Adrenal gland (tissue), 12 donors: ENCODE results near the gene PLA2G4B. TPM values are rescaled to one million over a fixed set of nuclear protein-coding genes. Genes with fewer than 3 reads are reported as not detected.
A peak's percentile ranks its signal among the peaks of the same experiment; 100 is the strongest.

Experiments
- DNase-seq, 7 donors: peaks; one replicate each; pipeline ENCODE4 v3.0.0-alpha.2; 2019 to 2020
- H3K27ac ChIP-seq, 5 donors: fragments of 200-600 bp; sonication (generic) in 4 of 5; 1 replicate in 3 of 5; 2 replicates in 2 of 5; pipeline versions ENCODE4 v1.5.1 to v1.8.0; 2016 to 2020; ENCODE audit warnings: mild to moderate bottlenecking in 1 of 5
- H3K27me3 ChIP-seq: fragments of 200-600 bp; 2 replicates; pipeline ENCODE4 v1.8.0; 2021
- H3K36me3 ChIP-seq, 2 donors: fragments of 200-600 bp; replicated peaks in 1 of 2; 1 replicate in 1 of 2; 2 replicates in 1 of 2; pipeline versions ENCODE4 v1.5.1 to v1.8.0; 2018 to 2022
- H3K4me1 ChIP-seq, 2 donors: fragments of 200-600 bp; replicated peaks in 1 of 2; 1 replicate in 1 of 2; 2 replicates in 1 of 2; pipeline versions ENCODE4 v1.5.1 to v1.8.0; 2018 to 2021
- H3K4me3 ChIP-seq, 4 donors: fragments of 200-600 bp; sonication (generic) in 3 of 4; one replicate each; pipeline ENCODE4 v1.5.1; 2016 to 2018
- H3K9me3 ChIP-seq, 3 donors: fragments of 200-600 bp; sonication (generic) in 1 of 3; replicated peaks in 1 of 3; 1 replicate in 2 of 3; 2 replicates in 1 of 3; pipeline versions ENCODE4 v1.5.1 to v1.8.0; 2016 to 2021
- CTCF ChIP-seq, 6 experiments: fragments of 450-650 bp in 4 of 6; fragments of 200-600 bp in 2 of 6; sonication (generic) in 1 of 6; IDR thresholded peaks; 1 replicate in 5 of 6; 2 replicates in 1 of 6; pipeline versions ENCODE4 v1.5.1 to v1.8.0; 2016 to 2021; ENCODE audit warnings: antibody characterized with exemption in 6 of 6, mild to moderate bottlenecking in 2 of 6, moderate library complexity in 1 of 6
- POLR2A ChIP-seq, 2 donors: fragments of 450-650 bp; IDR thresholded peaks; one replicate each; pipeline ENCODE4 v1.6.1; 2017; ENCODE audit warnings: antibody characterized with exemption in 2 of 2, mild to moderate bottlenecking in 2 of 2, moderate library complexity in 1 of 2
- WGBS, 4 donors: extraction: QIAGEN DNeasy Blood & Tissue Kit in 2 of 4; methylation state at CpG; one replicate each; pipeline versions ENCODE4 v1.1.5 to v1.1.7; 2013 to 2017; 5-methylcytosine and 5-hydroxymethylcytosine counted together
- intact Hi-C, 2 donors: fragments of 100-400 bp; cut with DNase I; formaldehyde crosslinking; loops; one replicate each; pipeline versions ENCODE4 v1.14.1 to v1.15.0; 2022 to 2023
- polyA plus RNA-seq, 3 donors: library from polyadenylated mRNA; stranded (reverse); fragments of 200-250 nt in 2 of 3; fragments of 350-450 nt in 1 of 3; fragmentation: Illumina TruSeq in 1 of 3; extraction: RNeasy Lipid Tissue Mini Kit (QIAGEN cat#74804) in 1 of 3; gene quantifications; one replicate each; pipeline ENCODE4 v1.2.3, GENCODE V29; 2013 to 2014
- total RNA-seq, 9 donors: library from RNA; depleted of rRNA in 4 of 9; stranded (reverse); fragments of >200 nt in 4 of 9; fragments of 120-200 nt in 1 of 9; fragmentation: NEBNext Ultra II Directional in 1 of 9; extraction: Animal tissue kit (Norgen Biotek cat#: 25700) in 1 of 9; gene quantifications; one replicate each; pipeline versions ENCODE4 v1.1.0 to v1.2.4, GENCODE V29; 2013 to 2023
- donor health status: healthy with polysubstance abuse.
- donor health status: Bipolar disorder and iron deficiency.
- donor health status: DM: yes; HTN: yes; CAD: no.
- donor health status: DM: no; HTN: no; CAD: no.
- donor health status: DM: no; HTN: no; CAD: no.
- donor health status: DM: yes; HTN: yes; CAD: no.

The PLA2G4B gene
- total and polyA plus RNA-seq, 12 donors: 0.35 to 26.4 (median 4.9) TPM

- DNase-seq: peak in 2 of 7 donors; percentile 42 to 63
- Histone ChIP-seq H3K27ac (peak overlapping the region in 2 of 5 donors; percentile 26 to 64), H3K36me3 (no peaks in the 10 kb centered on the region), H3K4me1 (peaks cover 0 to 34% of the 10 kb centered on the region in 2 donors), H3K4me3 (no peak overlapping the region), H3K9me3 (no peaks in the 10 kb centered on the region), H3K27me3 (no peaks in the 10 kb centered on the region)
- 46 to 59% (median 53%) methylated on average over 5 of the region's 5 CpGs for WGBS, 4 donors
- TF ChIP-seq CTCF (IDR thresholded peaks at IDR 0.05): no peak
- no peak for TF ChIP-seq POLR2A (IDR thresholded peaks at IDR 0.05)
- intact Hi-C loops: no loop called here
These were observed 47.7 kb upstream of the PLA2G4B start for GRCh38 chr15:41790756-41791546.

- WGBS, 4 donors: 82 to 93% (median 90%) methylated on average over 4 of the region's 4 CpGs
- Histone ChIP-seq H3K4me1 (peaks cover 0 to 39% of the 10 kb centered on the region in 2 donors), H3K36me3 (no peaks in the 10 kb centered on the region), H3K4me3 (no peak overlapping the region), H3K9me3 (no peaks in the 10 kb centered on the region), H3K27ac (peak overlapping the region in 2 of 5 donors; percentile 26 to 64), H3K27me3 (no peaks in the 10 kb centered on the region)
- TF ChIP-seq POLR2A (IDR thresholded peaks at IDR 0.05): no peak
- no peak for TF ChIP-seq CTCF (IDR thresholded peaks at IDR 0.05)
- DNase-seq: no peak
- intact Hi-C loops: no loop called here
These were observed 47.1 kb upstream of the PLA2G4B start for GRCh38 chr15:41791547-41791937.

GRCh38 chr15:41792000-41792637, 46.5 kb upstream of the PLA2G4B start:
- Histone ChIP-seq H3K4me3 (no peak overlapping the region), H3K27me3 (no peaks in the 10 kb centered on the region), H3K36me3 (no peaks in the 10 kb centered on the region), H3K27ac (peak overlapping the region in 1 of 5 donors; percentile 26), H3K9me3 (no peaks in the 10 kb centered on the region), H3K4me1 (peaks cover 0 to 45% of the 10 kb centered on the region in 2 donors)
- TF ChIP-seq POLR2A (IDR thresholded peaks at IDR 0.05): no peak
- TF ChIP-seq CTCF (IDR thresholded peaks at IDR 0.05): no peak
- 90 to 94% (median 91%) methylated on average over 5 of the region's 5 CpGs for WGBS, 4 donors
- no peak for DNase-seq
- intact Hi-C loops: no loop called here

- Histone ChIP-seq H3K4me3 (no peak overlapping the region), H3K4me1 (peaks cover 5 to 52% of the 10 kb centered on the region in 2 donors), H3K27ac (no peak overlapping the region), H3K36me3 (no peaks in the 10 kb centered on the region), H3K9me3 (no peaks in the 10 kb centered on the region), H3K27me3 (no peaks in the 10 kb centered on the region)
- DNase-seq: no peak
- intact Hi-C loops: no loop called here
- 75 to 91% (median 85%) methylated on average over 4 of the region's 4 CpGs for WGBS, 4 donors
- TF ChIP-seq CTCF (IDR thresholded peaks at IDR 0.05) (no peak), POLR2A (IDR thresholded peaks at IDR 0.05) (no peak)
These were observed 44.6 kb upstream of the PLA2G4B start for GRCh38 chr15:41794081-41794480.
